Measurements from ENCODE around the gene KRT14.

DNA sequence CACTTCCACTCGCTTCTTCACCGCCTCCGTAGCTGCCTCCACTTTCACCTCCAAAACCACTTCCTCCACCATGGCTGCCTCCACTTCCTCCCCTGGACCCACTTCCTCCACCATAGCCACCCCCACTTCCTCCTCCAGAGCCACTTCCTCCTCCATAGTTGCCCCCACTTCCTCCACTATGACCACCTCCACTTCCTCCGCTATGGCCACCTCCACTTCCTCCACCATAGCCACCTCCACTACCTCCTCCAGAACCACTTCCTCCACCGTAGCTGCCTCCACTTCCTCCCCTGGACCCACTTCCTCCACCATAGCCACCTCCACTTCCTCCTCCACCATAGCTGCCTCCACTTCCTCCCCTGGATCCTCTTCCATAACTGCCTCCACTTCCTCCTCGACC, 19.4 kb downstream of the KRT14 start:
- TF ChIP-seq, protein P1, sequence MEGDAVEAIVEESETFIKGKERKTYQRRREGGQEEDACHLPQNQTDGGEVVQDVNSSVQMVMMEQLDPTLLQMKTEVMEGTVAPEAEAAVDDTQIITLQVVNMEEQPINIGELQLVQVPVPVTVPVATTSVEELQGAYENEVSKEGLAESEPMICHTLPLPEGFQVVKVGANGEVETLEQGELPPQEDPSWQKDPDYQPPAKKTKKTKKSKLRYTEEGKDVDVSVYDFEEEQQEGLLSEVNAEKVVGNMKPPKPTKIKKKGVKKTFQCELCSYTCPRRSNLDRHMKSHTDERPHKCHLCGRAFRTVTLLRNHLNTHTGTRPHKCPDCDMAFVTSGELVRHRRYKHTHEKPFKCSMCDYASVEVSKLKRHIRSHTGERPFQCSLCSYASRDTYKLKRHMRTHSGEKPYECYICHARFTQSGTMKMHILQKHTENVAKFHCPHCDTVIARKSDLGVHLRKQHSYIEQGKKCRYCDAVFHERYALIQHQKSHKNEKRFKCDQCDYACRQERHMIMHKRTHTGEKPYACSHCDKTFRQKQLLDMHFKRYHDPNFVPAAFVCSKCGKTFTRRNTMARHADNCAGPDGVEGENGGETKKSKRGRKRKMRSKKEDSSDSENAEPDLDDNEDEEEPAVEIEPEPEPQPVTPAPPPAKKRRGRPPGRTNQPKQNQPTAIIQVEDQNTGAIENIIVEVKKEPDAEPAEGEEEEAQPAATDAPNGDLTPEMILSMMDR (IDR thresholded peaks at IDR 0.05), result no peak
- TF ChIP-seq POLR2AphosphoS5 (IDR thresholded peaks at IDR 0.05; ENCODE audit: low read depth, low read length), result no peak
- TF ChIP-seq, protein P2, sequence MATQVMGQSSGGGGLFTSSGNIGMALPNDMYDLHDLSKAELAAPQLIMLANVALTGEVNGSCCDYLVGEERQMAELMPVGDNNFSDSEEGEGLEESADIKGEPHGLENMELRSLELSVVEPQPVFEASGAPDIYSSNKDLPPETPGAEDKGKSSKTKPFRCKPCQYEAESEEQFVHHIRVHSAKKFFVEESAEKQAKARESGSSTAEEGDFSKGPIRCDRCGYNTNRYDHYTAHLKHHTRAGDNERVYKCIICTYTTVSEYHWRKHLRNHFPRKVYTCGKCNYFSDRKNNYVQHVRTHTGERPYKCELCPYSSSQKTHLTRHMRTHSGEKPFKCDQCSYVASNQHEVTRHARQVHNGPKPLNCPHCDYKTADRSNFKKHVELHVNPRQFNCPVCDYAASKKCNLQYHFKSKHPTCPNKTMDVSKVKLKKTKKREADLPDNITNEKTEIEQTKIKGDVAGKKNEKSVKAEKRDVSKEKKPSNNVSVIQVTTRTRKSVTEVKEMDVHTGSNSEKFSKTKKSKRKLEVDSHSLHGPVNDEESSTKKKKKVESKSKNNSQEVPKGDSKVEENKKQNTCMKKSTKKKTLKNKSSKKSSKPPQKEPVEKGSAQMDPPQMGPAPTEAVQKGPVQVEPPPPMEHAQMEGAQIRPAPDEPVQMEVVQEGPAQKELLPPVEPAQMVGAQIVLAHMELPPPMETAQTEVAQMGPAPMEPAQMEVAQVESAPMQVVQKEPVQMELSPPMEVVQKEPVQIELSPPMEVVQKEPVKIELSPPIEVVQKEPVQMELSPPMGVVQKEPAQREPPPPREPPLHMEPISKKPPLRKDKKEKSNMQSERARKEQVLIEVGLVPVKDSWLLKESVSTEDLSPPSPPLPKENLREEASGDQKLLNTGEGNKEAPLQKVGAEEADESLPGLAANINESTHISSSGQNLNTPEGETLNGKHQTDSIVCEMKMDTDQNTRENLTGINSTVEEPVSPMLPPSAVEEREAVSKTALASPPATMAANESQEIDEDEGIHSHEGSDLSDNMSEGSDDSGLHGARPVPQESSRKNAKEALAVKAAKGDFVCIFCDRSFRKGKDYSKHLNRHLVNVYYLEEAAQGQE (IDR thresholded peaks at IDR 0.05; ENCODE audit: insufficient read depth in 1 of 2, low read depth in 2 of 2, low read length in 1 of 2), result no peak

Measured in Panc1 (cell line).